NT2/D1 (cell line): Measurements from ENCODE around the gene PML.
"Not testable (repeated sequence)": the region's sequence is repeated elsewhere in the genome, so short reads cannot be mapped to it uniquely, and the experiment has no call there.

Experiments
- DNase-seq: peaks from one replicate; pipeline ENCODE4 v3.0.0-alpha.2; 2011; ENCODE audit warnings: low read depth, low spot score
- H3K27me3 ChIP-seq: 2 replicates; pipeline ENCODE4 v1.6.0; 2011; ENCODE audit warnings: mild to moderate bottlenecking; ENCODE audit not compliant: insufficient read length, insufficient read depth
- H3K36me3 ChIP-seq: 2 replicates; pipeline ENCODE4 v1.6.1; 2011; ENCODE audit warnings: mild to moderate bottlenecking, low read length, mixed read lengths; ENCODE audit not compliant: insufficient read depth, insufficient read length
- H3K4me1 ChIP-seq: 2 replicates; pipeline ENCODE4 v1.5.1; 2011; ENCODE audit not compliant: insufficient read depth, insufficient read length
- H3K4me3 ChIP-seq: 2 replicates; pipeline ENCODE4 v1.5.1; 2011; ENCODE audit warnings: low read depth; ENCODE audit not compliant: insufficient read length
- H3K9ac ChIP-seq: 2 replicates; pipeline ENCODE4 v1.6.0; 2011; ENCODE audit warnings: low read depth; ENCODE audit not compliant: insufficient read length
- H3K9me3 ChIP-seq: 2 replicates; pipeline ENCODE4 v1.5.1; 2011; ENCODE audit warnings: mild to moderate bottlenecking, low read length; ENCODE audit not compliant: insufficient read depth

PML gene

GRCh38 chr15:74071645-74072044 is 77.1 kb downstream of the PML start:
- H3K36me3 ChIP-seq, DNase-seq, H3K27me3 ChIP-seq, H3K9ac ChIP-seq, H3K4me3 ChIP-seq, H3K4me1 ChIP-seq, H3K9me3 ChIP-seq: not testable (repeated sequence)

GRCh38 chr15:74072132-74072531 is 77.6 kb downstream of the PML start:
- DNase-seq, H3K9ac ChIP-seq: not testable (repeated sequence)

GRCh38 chr15:74072614-74073337 is 78.3 kb downstream of the PML start:
- not testable (repeated sequence) for H3K4me1 ChIP-seq, H3K4me3 ChIP-seq, H3K27me3 ChIP-seq, H3K36me3 ChIP-seq, H3K9me3 ChIP-seq, DNase-seq, H3K9ac ChIP-seq

More at GRCh38 chr15:74072132-74072531, 77.6 kb downstream of the PML start:
- H3K36me3 ChIP-seq, H3K27me3 ChIP-seq, H3K4me1 ChIP-seq, H3K9me3 ChIP-seq, H3K4me3 ChIP-seq: not testable (repeated sequence)

GRCh38 chr15:74075781-74076180 is 81.3 kb downstream of the PML start:
- H3K4me1 ChIP-seq, H3K9ac ChIP-seq, DNase-seq, H3K36me3 ChIP-seq, H3K9me3 ChIP-seq, H3K27me3 ChIP-seq, H3K4me3 ChIP-seq: not testable (repeated sequence)

GRCh38 chr15:74082450-74082849 is 87.9 kb downstream of the PML start, which contains the start of gene GOLGA6A:
GOLGA6A (minus strand) TSS chr15:74082550; CDS start chr15:74082509, 41 bp downstream.
- not testable (repeated sequence) for H3K9ac ChIP-seq, H3K4me1 ChIP-seq, H3K27me3 ChIP-seq, H3K36me3 ChIP-seq, H3K4me3 ChIP-seq, DNase-seq, H3K9me3 ChIP-seq

- DNase-seq, H3K27me3 ChIP-seq, H3K9ac ChIP-seq, H3K36me3 ChIP-seq, H3K4me3 ChIP-seq, H3K4me1 ChIP-seq, H3K9me3 ChIP-seq: not testable (repeated sequence)
These were observed 100.1 kb downstream of the PML start for GRCh38 chr15:74094567-74094966.

GRCh38 chr15:74095610-74096009 is 101.1 kb downstream of the PML start:
- not testable (repeated sequence) for H3K27me3 ChIP-seq, DNase-seq, H3K4me1 ChIP-seq, H3K4me3 ChIP-seq, H3K9ac ChIP-seq, H3K36me3 ChIP-seq, H3K9me3 ChIP-seq

- not testable (repeated sequence) for H3K9me3 ChIP-seq, H3K27me3 ChIP-seq, H3K4me1 ChIP-seq, H3K9ac ChIP-seq, H3K4me3 ChIP-seq, H3K36me3 ChIP-seq, DNase-seq
These were observed 102.4 kb downstream of the PML start for GRCh38 chr15:74096753-74097474.
